ENCODE data around the gene BCL11B.

The BCL11B gene

DNA sequence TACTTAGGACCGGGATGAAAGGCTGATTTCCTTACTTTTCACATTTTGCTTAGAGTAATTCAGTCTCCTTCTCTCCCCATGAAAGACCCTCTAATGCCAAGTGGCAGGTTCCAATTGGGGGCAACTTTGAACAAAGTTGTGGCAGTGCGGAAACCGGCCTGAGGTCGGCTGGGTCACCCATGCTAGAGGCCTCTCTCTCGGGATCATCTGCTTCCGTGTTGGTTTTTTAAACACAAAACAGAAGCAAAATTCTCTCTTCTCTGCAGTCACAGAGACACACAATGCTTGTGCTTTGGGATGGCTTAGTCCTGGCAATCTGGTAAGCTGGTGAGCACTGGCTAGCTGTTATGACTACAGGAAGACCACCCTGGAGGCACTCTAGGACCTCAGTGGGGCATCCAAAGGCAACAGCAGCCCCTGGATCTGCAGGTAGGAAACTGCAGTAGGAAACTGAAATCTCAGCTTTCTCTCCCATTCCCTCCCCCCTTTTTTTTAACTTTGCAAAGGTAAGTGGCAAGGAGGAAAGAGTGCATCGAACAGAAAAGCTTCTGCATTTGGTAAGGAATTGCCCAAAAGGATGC, 102.1 kb downstream of the BCL11B start:
- H3K9me3 ChIP-seq (ENCODE audit: severe bottlenecking): no peaks in the 10 kb centered on the region
- no peaks in the 10 kb centered on the region for H3K36me3 ChIP-seq
- H3K27me3 ChIP-seq (ENCODE audit: insufficient read depth, low read depth, severe bottlenecking): peaks cover 75% of the 10 kb centered on the region
- no peak overlapping the region for H3K4me3 ChIP-seq (ENCODE audit: low read depth, low read length)
- TF ChIP-seq, protein P1, sequence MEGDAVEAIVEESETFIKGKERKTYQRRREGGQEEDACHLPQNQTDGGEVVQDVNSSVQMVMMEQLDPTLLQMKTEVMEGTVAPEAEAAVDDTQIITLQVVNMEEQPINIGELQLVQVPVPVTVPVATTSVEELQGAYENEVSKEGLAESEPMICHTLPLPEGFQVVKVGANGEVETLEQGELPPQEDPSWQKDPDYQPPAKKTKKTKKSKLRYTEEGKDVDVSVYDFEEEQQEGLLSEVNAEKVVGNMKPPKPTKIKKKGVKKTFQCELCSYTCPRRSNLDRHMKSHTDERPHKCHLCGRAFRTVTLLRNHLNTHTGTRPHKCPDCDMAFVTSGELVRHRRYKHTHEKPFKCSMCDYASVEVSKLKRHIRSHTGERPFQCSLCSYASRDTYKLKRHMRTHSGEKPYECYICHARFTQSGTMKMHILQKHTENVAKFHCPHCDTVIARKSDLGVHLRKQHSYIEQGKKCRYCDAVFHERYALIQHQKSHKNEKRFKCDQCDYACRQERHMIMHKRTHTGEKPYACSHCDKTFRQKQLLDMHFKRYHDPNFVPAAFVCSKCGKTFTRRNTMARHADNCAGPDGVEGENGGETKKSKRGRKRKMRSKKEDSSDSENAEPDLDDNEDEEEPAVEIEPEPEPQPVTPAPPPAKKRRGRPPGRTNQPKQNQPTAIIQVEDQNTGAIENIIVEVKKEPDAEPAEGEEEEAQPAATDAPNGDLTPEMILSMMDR (IDR thresholded peaks at IDR 0.05; ENCODE audit: low read depth, low read length): no peak
- DNase-seq: no peak
- no peak overlapping the region for H3K27ac ChIP-seq

DNA sequence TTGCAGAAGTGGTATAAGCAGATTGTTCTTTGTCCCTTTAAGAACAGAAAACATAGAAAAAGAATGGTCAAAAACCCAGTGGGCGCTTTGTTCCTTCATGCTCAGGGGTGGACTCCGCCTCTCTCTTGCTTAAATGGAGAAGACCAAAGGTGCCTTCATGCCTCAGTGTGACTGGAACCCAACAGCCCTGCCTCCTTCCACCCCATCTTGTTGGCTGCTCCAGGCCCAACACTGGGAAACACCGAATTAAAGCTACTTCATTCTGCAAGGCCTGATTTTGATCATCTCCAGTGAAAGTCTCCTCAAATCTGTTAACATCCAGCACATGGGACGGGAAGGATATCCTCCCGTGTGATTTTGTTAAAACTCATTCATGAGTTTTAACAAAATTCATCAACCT, 103.7 kb downstream of the BCL11B start:
- Histone ChIP-seq H3K36me3 (no peaks in the 10 kb centered on the region), H3K9me3 (ENCODE audit: severe bottlenecking) (no peaks in the 10 kb centered on the region), H3K27ac (no peak overlapping the region), H3K4me3 (ENCODE audit: low read depth, low read length) (no peak overlapping the region), H3K27me3 (ENCODE audit: insufficient read depth, low read depth, severe bottlenecking) (peaks cover 89% of the 10 kb centered on the region)
- TF ChIP-seq, protein P1 (IDR thresholded peaks at IDR 0.05; ENCODE audit: low read depth, low read length): no peak
- no peak for DNase-seq

DNA sequence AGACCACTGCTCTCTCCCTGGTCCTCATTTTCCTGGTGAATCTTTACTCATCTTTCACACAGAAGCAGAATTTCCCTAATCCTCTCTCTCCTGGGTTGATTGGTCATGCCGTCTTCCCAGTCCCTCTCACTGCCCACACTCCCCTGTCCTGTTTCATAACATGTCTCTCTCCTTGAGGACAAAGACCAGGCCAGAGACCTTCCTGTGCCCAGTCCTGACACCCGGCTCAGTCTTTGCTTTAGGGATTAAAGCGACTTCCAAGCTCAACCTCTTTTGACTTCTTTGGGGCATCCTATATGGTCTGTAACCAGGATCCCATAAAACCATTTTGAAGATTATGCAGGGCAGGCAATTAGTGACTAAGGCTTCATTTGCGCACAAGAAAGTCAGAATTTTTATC, 105.5 kb downstream of the BCL11B start:
- Histone ChIP-seq H3K27ac (no peak overlapping the region), H3K4me3 (ENCODE audit: low read depth, low read length) (no peak overlapping the region)
- no peak for DNase-seq

DNA sequence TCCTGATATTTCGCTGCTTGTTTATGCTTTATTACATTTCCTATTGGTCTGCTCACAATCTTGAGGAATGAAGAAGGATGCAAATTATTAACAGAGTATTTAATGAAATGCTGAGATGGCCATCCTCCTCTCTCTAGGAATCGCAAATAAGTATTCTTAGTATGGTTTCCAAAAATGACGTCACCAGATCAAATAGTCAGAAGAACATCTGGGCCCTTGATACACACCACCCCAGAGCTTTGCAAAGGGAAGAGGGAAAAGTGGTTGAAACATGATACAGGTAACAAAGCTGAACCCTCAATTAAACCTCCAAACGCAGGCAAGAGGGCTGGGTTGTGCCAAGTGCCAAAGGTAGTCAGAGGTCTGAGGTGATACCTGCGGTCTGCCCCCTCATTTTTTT, 107.3 kb downstream of the BCL11B start:
- peaks cover 82% of the 10 kb centered on the region for H3K27me3 ChIP-seq (ENCODE audit: insufficient read depth, low read depth, severe bottlenecking)
- DNase-seq: no peak
- TF ChIP-seq, protein P1 (IDR thresholded peaks at IDR 0.05; ENCODE audit: low read depth, low read length): no peak
- no peaks in the 10 kb centered on the region for H3K36me3 ChIP-seq
- no peak overlapping the region for H3K27ac ChIP-seq
- H3K4me3 ChIP-seq (ENCODE audit: low read depth, low read length): no peak overlapping the region
- no peaks in the 10 kb centered on the region for H3K9me3 ChIP-seq (ENCODE audit: severe bottlenecking)

More for the DNA sequence above, 105.5 kb downstream of the BCL11B start:
- Histone ChIP-seq H3K27me3 (ENCODE audit: insufficient read depth, low read depth, severe bottlenecking) (peaks cover 92% of the 10 kb centered on the region), H3K9me3 (ENCODE audit: severe bottlenecking) (no peaks in the 10 kb centered on the region), H3K36me3 (no peaks in the 10 kb centered on the region)
- TF ChIP-seq, protein P1 (IDR thresholded peaks at IDR 0.05; ENCODE audit: low read depth, low read length): no peak

DNA sequence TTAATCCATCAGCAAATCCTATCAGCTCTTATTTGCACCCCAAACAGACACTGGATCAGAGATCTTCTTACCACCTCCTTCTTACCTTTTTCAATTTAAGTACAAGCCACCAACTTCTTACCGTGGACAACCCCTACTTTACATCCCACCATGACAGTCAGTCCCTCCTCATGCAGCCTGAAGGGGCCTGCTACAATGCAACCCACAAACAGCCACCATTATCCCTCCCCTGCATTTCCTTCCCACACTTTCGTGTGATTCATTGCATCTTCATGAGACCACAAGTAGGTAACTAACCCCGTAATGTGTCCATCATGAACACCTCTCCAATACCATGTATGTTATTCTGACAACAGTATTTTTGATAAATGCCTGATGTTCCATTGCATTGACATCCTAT, 108.6 kb downstream of the BCL11B start:
- H3K36me3 ChIP-seq: no peaks in the 10 kb centered on the region
- TF ChIP-seq, protein P1 (IDR thresholded peaks at IDR 0.05; ENCODE audit: low read depth, low read length): no peak

More for the DNA sequence above, 108.6 kb downstream of the BCL11B start:
- Histone ChIP-seq H3K9me3 (ENCODE audit: severe bottlenecking) (no peaks in the 10 kb centered on the region), H3K27me3 (ENCODE audit: insufficient read depth, low read depth, severe bottlenecking) (peaks cover 82% of the 10 kb centered on the region), H3K4me3 (ENCODE audit: low read depth, low read length) (no peak overlapping the region), H3K27ac (no peak overlapping the region)
- no peak for DNase-seq

All from WERI-Rb-1 (cell line).